ENCODE results near the gene MFN2. TPM values are rescaled to one million over a fixed set of nuclear protein-coding genes. Genes with fewer than 3 reads are reported as not detected.
"Not testable (repeated sequence)": the region's sequence is repeated elsewhere in the genome, so short reads cannot be mapped to it uniquely, and the experiment has no call there.

MFN2 gene
- total and polyA plus RNA-seq, 9 of the 15 experiments (the other 6 are each of a cell fraction or from before 2014, with no cell fraction given): 10.5 to 158 (median 87.1) TPM

DNA sequence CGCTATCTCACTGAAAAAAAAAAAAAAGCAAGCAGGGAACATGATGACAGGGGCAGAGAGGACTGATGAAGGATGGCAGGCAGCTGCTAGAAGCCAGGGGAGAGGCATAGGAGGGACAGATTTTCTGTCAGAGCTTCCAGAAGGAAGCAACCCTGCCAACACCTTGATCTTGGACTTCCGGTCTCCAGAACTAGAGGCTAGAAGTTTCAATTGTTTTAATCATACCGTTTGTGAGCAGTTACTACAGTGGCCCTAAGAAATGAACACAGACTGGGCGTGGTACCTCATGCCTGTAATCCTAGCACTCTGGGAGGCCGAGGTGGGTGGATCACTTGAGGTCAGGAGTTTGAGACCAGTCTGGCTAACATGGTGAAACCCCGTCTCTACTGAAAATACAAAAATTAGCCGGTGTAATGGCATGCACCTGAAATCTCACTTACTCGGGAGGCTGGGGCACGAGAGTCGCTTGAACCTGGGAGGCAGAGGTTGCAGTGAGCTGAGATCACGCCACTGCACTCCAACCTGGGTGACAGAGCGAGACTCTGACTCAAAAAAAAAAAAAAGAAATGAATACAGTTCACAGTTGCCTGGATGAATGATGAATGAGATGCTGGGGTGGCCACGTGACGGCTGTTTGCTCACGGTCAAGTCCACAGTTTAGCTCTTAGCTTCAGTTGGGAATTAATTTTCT, 64.1 kb downstream of the MFN2 start:
- H3K27ac ChIP-seq (ENCODE audit: extremely low read depth, low read depth, low read length); H3K36me3 ChIP-seq (ENCODE audit: control insufficient read depth, insufficient read depth, low read length); H3K9me1 ChIP-seq (ENCODE audit: control insufficient read depth, insufficient read depth, low read length); in situ Hi-C loops (cut with MboI); H3K79me2 ChIP-seq (ENCODE audit: control insufficient read depth, insufficient read depth, low read length); CTCF ChIA-PET (ENCODE audit: low intra/inter-chr PET ratio); H3K4me3 ChIP-seq; H3K27me3 ChIP-seq (ENCODE audit: control insufficient read depth in 2 of 2, insufficient read depth in 2 of 2, low read length in 2 of 2); H3K9ac ChIP-seq (ENCODE audit: insufficient read depth in 1 of 2, low read depth in 2 of 2, low read length in 2 of 2); BruUV-seq (replicated peaks); H3K4me2 ChIP-seq (ENCODE audit: insufficient read depth, low read length); H4K20me1 ChIP-seq (replicated peaks; ENCODE audit: control insufficient read depth, insufficient read depth, low read length); H3K9me3 ChIP-seq (replicated peaks; ENCODE audit: control insufficient read depth, insufficient read depth, low read depth, low read length); intact Hi-C loops (cut with micrococcal nuclease): not testable (repeated sequence)
- peak in 1 of 4 experiments; percentile 50 for DNase-seq (ENCODE audit: extremely low read depth in 1 of 4, low spot score in 3 of 4)
- peak; percentile 52 for FAIRE-seq
- Histone ChIP-seq H2AFZ (ENCODE audit: low read depth, low read length) (peak overlapping the region; percentile 87), H3K4me1 (replicated peaks in 1 of 2; ENCODE audit: control insufficient read depth in 2 of 2, insufficient read depth in 2 of 2, low read length in 2 of 2) (peaks cover 28 to 39% of the 10 kb centered on the region in 2 experiments)
- WGBS (ENCODE audit: insufficient coverage, low coverage, missing lambda C conversion rate): 21% methylated on average over 15 of the region's 15 CpGs
- ATAC-seq: peak; percentile 65
- POLR2A ChIA-PET: interaction anchor here (1.3 to 3.4 kb wide), 2 partner anchors 12 to 136 kb away, joined by 4 to 28 read pairs; no protein-coding TSS in a partner anchor
- TF ChIP-seq MEIS2 (IDR thresholded peaks at IDR 0.05; ENCODE audit: partially characterized antibody): peak; percentile 77
- TF ChIP-seq, protein P1, sequence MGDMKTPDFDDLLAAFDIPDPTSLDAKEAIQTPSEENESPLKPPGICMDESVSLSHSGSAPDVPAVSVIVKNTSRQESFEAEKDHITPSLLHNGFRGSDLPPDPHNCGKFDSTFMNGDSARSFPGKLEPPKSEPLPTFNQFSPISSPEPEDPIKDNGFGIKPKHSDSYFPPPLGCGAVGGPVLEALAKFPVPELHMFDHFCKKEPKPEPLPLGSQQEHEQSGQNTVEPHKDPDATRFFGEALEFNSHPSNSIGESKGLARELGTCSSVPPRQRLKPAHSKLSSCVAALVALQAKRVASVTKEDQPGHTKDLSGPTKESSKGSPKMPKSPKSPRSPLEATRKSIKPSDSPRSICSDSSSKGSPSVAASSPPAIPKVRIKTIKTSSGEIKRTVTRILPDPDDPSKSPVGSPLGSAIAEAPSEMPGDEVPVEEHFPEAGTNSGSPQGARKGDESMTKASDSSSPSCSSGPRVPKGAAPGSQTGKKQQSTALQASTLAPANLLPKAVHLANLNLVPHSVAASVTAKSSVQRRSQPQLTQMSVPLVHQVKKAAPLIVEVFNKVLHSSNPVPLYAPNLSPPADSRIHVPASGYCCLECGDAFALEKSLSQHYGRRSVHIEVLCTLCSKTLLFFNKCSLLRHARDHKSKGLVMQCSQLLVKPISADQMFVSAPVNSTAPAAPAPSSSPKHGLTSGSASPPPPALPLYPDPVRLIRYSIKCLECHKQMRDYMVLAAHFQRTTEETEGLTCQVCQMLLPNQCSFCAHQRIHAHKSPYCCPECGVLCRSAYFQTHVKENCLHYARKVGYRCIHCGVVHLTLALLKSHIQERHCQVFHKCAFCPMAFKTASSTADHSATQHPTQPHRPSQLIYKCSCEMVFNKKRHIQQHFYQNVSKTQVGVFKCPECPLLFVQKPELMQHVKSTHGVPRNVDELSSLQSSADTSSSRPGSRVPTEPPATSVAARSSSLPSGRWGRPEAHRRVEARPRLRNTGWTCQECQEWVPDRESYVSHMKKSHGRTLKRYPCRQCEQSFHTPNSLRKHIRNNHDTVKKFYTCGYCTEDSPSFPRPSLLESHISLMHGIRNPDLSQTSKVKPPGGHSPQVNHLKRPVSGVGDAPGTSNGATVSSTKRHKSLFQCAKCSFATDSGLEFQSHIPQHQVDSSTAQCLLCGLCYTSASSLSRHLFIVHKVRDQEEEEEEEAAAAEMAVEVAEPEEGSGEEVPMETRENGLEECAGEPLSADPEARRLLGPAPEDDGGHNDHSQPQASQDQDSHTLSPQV (IDR thresholded peaks at IDR 0.05): 0 out of 2 replicates have a peak, but pooled peaks have one; percentile 36
- TF ChIP-seq RAD51 (IDR thresholded peaks at IDR 0.05; ENCODE audit: borderline replicate concordance, low read depth): peak; percentile 81
- TF ChIP-seq CBFA2T2 (conservative IDR thresholded peaks at IDR 0.05): 0 out of 2 replicates have a peak, but pooled peaks have one; percentile 13
- TF ChIP-seq KLF1 (tag; IDR thresholded peaks at IDR 0.05): 0 out of 2 replicates have a peak, but pooled peaks have one; percentile 17
- TF ChIP-seq, protein P2, sequence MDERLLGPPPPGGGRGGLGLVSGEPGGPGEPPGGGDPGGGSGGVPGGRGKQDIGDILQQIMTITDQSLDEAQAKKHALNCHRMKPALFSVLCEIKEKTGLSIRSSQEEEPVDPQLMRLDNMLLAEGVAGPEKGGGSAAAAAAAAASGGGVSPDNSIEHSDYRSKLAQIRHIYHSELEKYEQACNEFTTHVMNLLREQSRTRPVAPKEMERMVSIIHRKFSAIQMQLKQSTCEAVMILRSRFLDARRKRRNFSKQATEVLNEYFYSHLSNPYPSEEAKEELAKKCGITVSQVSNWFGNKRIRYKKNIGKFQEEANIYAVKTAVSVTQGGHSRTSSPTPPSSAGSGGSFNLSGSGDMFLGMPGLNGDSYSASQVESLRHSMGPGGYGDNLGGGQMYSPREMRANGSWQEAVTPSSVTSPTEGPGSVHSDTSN (CRISPR knock-in tag; IDR thresholded peaks at IDR 0.05; ENCODE audit: low read depth): not testable (repeated sequence)
- TF ChIP-seq, protein P2 (tag; conservative IDR thresholded peaks at IDR 0.05; ENCODE audit: low read depth): peak; percentile 74
- peak; percentile 8; the same call in 1 of the 2 replicates for TF ChIP-seq CXXC5 (CRISPR knock-in tag; IDR thresholded peaks at IDR 0.05)
- TF ChIP-seq, protein P3, sequence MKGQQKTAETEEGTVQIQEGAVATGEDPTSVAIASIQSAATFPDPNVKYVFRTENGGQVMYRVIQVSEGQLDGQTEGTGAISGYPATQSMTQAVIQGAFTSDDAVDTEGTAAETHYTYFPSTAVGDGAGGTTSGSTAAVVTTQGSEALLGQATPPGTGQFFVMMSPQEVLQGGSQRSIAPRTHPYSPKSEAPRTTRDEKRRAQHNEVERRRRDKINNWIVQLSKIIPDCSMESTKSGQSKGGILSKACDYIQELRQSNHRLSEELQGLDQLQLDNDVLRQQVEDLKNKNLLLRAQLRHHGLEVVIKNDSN (CRISPR knock-in tag; IDR thresholded peaks at IDR 0.05): peak; percentile 77
- TF ChIP-seq, protein P4, sequence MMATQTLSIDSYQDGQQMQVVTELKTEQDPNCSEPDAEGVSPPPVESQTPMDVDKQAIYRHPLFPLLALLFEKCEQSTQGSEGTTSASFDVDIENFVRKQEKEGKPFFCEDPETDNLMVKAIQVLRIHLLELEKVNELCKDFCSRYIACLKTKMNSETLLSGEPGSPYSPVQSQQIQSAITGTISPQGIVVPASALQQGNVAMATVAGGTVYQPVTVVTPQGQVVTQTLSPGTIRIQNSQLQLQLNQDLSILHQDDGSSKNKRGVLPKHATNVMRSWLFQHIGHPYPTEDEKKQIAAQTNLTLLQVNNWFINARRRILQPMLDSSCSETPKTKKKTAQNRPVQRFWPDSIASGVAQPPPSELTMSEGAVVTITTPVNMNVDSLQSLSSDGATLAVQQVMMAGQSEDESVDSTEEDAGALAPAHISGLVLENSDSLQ (IDR thresholded peaks at IDR 0.05): peak; percentile 48
